ENCODE results near the gene MGP.

GRCh38 chr12:14839262-14839661 lies 46.4 kb downstream of the MGP start:
- TF ChIP-seq CTCF (IDR thresholded peaks at IDR 0.05) (no peak), POLR2A (IDR thresholded peaks at IDR 0.05) (no peak)

Data from testis (tissue), 2 donors.